SKM-1 treated with dmso at 0.1 percent for 144 hours (cell line): ENCODE results near the gene TMEM238L.

Experiments used
- DNase-seq: peaks from one replicate; lab custom pipeline; 2025; ENCODE audit not compliant: unreplicated experiment; lab: John Stamatoyannopoulos, UW

TMEM238L gene

GRCh38 chr17:10805911-10806310 is 2.0 kb upstream of the TMEM238L start:
- DNase-seq, result no peak

- no peak for DNase-seq
Measured at GRCh38 chr17:10804546-10804945, 647 bp upstream of the TMEM238L start.

DNA sequence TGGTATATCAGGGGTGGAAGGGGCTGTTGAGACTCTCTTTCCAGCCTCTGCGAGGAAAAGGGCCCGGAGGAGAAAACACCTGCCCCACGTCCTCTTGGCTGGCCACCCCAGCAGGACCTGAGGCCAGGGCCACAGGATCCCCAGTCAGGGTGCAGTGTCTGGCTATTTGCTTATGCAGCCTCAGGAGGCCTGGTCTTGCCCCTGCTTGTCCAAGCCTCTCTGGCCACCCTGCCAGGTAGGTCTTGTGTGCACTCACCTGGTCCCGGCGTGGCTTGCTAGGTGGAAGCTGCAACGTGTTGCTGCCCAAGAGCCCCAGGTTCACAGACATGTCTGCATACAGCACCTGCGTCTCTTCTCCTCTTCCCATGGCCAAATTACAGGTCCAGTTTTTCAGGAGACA is 549 bp downstream of the TMEM238L start:
- DNase-seq, result no peak

- no peak for DNase-seq
Measured at GRCh38 chr17:10802496-10803284, 1.2 kb downstream of the TMEM238L start.

- no peak for DNase-seq
Measured at GRCh38 chr17:10799407-10799806, 4.5 kb downstream of the TMEM238L start.

DNA sequence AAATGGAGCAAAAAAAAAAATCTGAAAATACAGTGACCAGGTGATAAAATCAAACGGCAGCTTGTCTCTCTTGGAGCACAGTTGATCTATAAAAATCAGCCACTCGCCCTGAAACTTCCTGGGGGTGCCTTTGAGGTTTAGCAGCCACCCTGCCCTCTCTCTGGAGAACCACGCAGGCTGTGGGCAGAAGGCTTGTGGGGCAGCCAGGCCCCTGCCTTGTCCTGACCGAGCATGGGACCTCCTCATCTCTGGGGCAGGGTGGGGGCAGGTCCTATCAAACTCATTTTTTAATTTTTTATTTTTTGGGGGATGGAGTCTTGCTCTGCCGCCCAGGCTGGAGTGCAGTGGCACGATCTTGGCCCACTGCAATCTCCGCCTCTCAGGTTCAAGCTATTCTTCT is 5.0 kb downstream of the TMEM238L start:
- no peak for DNase-seq

DNA sequence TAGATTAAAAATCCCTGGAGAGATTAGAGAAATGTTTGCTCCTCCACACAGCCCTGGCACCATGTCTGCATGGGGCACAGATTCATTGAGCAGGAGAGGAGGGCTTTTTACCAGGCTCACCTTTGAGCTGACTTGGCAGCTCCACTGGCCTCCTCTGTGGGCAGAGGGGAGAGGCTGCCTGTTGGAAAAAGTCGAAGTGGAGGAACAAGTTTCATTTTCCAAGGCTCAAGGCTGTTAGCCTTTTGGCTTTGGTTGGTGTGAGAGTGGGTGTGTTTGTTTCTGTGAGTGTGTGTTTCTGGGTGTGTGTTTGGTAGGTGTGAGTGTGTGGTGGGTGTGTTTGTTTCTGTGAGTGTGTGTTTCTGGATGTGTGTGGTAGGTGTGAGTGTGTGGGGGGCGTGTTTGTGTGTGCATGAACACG is 5.6 kb downstream of the TMEM238L start:
- DNase-seq, result no peak

DNA sequence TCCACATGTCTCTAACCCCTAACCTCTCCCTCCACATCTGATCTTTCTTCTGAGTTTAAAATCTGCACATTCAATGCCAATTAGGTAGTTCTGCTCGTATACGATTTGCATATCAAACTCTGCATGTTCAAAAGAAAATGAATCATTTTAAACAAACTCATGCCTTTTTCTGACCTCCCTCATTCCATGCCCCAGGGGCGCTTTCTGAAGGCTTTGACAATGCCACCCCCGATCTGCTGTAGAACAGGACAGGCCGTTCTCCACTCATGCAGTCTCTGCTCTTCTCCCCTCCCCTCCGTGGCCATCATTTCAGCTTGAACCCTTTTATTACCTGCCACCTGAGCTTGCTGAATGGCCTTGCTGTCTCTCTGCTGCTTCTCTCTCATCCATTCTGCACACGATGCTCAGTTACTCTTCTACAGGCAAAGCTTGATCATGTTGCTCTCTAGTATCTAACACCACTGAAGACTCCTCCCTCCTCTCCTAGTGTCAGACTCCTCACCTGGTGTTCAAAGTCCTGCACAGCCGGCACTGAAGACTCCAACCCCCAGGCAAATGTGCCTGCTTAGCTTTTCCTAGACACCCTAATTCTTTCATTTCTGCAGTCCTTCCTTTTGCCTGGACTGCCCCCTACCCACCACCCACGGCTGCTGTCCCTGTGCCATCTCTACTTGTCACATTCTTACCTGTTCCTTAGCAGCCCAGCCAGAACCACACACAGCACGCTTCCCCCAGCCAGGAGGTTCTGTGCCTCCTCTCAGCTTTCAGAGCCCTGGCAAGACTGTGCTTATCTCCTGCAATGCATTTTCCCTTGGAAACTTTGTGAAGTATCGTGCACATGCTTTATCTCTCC is 6.2 kb downstream of the TMEM238L start:
- DNase-seq, result no peak

DNA sequence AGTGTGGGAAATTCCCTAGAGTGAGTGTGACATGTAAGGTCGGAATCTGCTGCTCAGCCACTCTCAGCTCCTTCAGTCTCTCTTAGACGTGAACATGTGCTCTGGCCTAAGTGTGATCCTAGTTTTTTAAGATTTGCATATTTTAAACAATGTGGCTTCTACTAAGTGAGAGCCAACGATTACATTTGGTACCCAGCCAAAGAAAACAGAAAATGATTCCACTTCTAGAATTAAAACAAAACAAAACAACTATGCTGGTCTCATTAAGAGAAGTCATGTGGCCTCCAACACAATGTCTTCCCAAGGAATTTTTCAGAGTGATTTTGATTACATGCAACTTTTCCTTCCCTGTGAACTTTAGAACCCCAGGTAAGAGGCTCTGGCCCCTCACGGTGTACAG is 10.1 kb downstream of the TMEM238L start:
- DNase-seq, result no peak

GRCh38 chr17:10793256-10793655 is 10.6 kb downstream of the TMEM238L start:
- DNase-seq, result no peak

DNA sequence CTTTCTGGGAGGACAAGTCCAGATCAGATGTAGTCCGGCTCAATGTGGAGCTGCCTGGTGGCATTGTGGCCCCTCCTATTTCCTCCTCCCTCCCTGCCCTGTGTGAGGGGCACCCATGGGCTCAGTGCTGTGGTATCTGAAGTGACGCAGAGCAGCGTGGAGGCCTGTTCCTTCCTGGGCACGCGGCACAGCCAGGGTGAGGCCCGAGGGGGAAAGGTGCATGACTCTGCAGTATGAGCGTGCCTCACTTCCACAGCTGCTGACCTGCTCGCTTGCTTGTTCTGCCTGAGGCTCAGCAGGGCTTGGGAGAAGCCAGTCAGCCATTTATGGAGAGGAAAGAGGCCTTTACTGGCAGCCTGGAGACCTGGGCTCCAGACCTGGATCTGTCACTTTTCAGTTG is 11.7 kb downstream of the TMEM238L start:
- DNase-seq, result no peak

- no peak for DNase-seq
Measured at GRCh38 chr17:10790491-10791401, 13.2 kb downstream of the TMEM238L start.

DNA sequence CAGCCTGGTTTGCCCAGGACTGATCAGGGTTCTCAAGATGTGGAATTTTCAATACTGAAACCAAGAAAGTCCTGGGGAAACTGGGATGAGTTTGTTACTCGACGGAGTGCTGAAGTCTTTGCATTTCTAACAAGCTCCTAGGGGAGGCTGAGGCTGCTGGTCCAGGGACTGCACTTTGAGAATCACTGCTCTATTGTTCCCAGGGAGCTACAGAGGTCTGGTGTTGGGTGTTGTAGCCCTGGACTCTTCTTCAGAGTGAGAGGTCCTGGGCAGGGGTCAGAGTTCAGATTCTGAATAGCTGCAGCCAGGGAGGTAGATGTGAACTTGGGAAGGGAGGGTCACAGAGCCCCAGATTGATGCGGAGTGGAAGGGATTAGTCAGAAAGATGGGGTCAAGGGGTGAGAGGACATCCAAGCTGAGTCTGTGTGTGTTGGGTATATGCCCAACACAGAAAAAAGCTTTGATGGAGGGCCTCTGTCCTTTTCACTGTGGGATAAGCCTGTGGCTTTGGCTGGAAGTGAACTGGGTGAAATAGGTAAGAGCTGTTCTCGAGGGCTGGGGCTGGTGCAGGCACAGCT is 14.1 kb downstream of the TMEM238L start:
- DNase-seq, result no peak

DNA sequence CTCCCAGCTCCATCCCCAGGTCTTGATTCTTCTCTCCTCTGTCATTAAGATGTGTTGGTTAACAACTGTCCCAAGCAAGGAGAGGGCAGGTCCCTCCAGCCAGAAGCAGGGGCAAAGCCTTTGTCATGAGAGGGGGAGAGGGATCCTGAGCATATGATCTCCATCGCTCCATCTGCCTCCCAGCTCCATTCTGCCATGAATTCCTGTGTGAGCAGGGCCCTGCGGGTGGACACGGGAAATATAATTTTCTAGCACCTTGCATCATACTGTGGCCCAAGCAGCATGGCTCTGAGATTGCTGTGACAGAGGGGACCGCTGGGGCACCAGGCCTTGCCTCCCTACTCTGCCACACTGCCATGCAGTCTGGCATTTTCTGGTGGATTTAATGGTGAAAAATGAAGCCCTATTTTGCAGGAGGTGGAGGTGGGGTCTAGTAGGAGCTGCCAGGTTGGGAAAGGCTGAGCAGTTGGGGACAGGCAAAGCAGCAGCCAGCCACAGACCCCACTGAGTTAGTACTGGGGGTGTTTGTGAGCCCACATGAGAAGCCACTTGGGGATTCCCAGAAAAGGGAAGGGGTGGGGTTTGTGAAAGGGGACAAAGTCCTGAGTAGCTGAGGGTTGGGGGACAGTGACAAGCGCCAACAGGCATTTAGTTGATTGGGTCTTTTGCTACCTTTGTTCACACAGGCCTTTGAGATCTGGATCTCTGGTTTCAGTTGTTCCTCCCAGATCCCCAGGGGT is 16.4 kb downstream of the TMEM238L start:
- DNase-seq, result no peak

GRCh38 chr17:10785295-10785694 is 18.6 kb downstream of the TMEM238L start:
- DNase-seq, result no peak

GRCh38 chr17:10779609-10780008 is 24.3 kb downstream of the TMEM238L start:
- no peak for DNase-seq

GRCh38 chr17:10777890-10778289 is 26.0 kb downstream of the TMEM238L start:
- no peak for DNase-seq

DNA sequence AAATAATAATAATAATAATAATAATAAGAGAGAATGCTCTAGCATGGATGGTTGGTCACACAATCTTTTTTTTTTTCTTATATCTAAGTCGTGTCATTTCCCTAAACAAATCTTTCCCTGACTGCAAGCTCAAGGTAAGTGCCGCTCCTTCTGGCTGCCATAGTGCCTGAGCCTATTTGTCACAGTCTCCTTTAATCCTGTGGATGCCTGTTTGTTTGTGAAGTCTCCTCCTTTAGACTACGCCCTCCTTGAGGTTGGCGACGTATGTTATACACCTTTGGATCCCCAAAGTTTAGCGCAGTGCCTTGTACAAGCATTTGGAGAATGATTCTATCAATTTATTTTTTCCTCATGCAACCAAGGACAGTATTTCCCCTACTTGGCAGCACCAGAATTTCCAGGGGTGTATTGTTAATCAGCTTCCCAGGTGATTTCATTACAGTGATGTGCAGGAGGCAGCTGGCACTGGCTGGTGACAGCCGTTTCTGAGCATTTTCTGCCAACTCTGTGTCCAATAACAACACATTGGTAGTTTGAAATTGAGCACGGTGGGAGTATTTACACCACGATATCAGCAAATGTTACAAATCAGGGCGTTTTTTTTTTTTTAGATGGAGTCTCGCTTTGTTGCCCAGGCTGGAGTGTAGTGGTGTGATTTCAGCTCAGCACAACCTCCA is 26.6 kb downstream of the TMEM238L start:
- no peak for DNase-seq

DNA sequence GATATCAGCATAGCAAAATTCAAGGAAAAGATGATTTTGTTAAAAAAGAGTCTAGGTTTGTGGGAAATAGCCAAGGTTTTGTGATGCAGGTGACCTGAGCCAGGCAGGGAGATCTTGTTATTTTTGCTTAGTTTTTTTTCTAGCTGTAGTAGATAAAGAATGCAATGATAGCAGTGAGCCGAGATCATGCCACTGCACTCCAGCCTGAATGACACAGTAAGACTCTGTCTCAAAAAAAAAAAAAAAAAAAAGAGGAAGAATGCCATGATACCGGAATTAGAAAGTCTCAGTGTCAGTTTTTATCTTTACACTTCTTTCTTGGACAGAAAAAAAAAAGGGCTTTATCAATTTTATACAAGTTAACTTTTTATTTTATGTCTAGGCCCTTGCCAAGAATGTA is 27.5 kb downstream of the TMEM238L start:
- no peak for DNase-seq
